GM18502 (cell line): ENCODE data around the gene HERC4.
"Not testable (repeated sequence)": the region's sequence is repeated elsewhere in the genome, so short reads cannot be mapped to it uniquely, and the experiment has no call there.

Source experiments
- ATAC-seq: cut with Tn5 transposase; IDR thresholded peaks from one replicate; pipeline ENCODE4 v1.9.1; 2021; ENCODE audit warnings: mild to moderate bottlenecking; ENCODE audit not compliant: unreplicated experiment, poor library complexity

Gene HERC4

DNA sequence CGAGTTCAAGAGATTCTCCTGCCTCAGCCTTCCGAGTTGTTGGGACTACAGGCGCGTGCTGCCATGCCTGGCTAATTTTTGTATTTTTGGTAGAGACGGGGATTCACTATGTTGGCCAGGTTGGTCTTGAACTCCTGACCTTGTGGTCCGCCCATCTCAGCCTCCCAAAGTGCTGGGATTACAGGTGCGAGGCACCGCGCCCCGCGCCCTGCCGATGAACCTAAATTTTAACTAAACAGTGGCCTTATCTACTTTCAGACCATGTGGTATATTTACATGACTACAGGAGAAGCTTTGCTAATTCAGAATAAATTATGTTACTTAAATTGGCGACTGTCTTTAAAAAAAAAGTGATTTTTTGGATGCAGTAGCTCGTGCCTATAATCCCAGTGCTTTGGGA, 181.4 kb downstream of the HERC4 start:
- no peak for ATAC-seq

DNA sequence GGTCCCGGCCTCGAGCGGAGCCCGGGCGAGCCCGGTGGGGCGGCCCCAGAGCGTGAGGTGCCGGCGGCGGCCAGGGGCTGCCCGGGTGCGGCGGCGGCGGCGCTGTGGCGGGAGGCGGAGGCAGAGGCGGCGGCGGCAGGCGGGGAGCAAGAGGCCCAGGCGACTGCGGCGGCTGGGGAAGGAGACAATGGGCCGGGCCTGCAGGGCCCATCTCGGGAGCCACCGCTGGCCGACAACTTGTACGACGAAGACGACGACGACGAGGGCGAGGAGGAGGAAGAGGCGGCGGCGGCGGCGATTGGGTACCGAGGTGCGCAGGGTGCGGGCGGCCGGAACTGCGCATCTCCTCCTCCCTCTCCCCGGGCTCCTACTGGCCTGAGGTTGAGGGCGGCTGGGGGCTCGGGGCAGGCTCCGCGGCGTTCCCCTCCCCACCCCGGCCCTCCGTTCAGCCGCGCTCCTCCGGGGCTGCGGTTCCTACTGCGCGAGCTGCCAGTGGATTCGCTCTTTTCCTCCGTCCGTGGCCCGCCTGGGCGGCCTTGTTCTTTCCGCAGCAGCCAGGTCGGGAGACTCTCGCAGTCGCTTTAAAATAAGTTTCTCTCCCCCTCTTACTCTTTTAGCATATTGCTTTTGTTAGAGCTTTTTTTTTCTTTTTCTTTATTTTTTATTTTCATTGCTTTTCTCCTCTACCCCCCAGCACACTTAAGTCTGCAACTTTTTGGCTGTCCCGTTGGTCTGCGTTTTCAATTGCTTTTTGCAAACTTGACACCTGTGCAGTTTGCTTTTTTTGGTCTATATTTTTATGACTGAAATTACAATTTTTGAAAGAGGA, 190.0 kb downstream of the HERC4 start:
- peak; percentile 71 for ATAC-seq

- ATAC-seq = peak; percentile 85
Observed at GRCh38 chr10:67884313-67884841, 190.7 kb downstream of the HERC4 start, which contains the start of gene SIRT1. Gene SIRT1 (plus strand): TSS chr10:67884656. CDS start chr10:67884722, 66 bp downstream.

DNA sequence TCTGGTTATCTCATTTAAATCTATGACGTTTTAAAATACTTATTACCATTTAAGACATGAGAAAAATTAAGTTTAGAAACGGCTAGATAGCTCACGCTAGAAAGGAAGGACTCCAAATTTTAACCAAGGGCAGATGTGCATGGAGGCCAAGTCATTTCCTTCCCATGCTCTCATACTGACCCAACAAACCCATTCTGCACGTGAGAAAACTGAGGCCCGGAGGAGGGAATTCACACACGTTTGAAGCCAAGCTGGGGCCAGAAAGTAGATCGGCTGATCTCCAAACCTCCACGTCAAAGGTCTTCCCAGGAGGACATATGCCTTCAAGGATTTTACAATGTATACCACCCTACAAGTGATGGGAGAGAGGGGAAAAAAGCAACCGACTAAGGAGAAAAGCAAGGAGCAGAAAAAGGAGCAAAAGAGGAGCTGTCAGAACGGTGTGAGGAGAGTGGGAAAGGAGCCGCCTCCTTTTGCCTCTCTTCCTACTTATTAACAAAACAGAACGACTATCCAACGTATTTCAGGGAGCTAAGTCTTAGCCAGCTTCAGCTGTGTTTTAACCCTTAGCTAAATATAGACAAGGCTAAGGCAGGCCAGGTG, 191.3 kb downstream of the HERC4 start:
- no peak for ATAC-seq

DNA sequence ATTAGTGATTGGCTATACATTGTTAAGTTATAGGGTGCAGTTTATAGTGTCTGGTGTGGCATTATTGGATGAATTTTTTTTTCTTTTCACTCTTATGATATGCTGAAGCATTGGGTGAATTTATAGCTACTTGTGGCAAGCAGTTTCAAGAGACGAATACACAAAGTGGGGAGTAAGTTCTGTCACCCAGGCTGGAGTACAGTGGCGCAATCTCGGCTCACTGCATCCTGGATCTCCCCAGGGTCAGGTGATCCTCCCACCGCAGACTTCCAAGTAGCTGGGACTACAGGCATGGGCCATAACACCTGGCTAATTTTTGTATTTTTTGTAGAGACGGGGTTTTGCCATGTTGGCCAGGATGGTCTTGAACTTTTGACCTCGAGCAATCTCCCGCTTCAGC, 196.9 kb downstream of the HERC4 start:
- no peak for ATAC-seq

DNA sequence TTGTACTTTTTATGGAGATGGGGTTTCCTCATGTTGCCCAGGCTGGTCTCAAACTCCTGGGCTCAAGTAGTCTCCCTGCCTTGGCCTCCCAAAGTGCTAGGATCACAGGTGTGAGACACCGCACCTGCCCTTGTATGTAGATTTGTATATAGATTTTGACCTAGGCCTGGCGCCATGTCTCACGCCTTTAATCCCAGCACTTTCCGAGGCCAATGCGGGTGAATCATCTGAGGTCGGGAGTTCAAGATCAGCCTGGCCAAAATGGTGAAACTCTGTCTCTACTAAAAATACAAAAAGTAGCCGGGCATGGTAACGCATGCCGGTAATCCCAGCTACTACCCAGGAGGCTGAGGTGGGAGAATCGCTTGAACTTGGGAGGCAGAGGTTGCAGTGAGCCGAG, 197.7 kb downstream of the HERC4 start:
- ATAC-seq = not testable (repeated sequence)

GRCh38 chr10:67875340-67876238, 199.5 kb downstream of the HERC4 start:
- no peak for ATAC-seq
